NCI-H146 (cell line): ENCODE data around the gene CLN5.
"Not testable (repeated sequence)": the region's sequence is repeated elsewhere in the genome, so short reads cannot be mapped to it uniquely, and the experiment has no call there.

Source experiments
- DNase-seq: peaks from one replicate; lab custom pipeline; 2025; lab: John Stamatoyannopoulos, UW

Gene CLN5

GRCh38 chr13:76975863-76976262 lies 16.0 kb upstream of the CLN5 start:
- DNase-seq, result no peak

DNA sequence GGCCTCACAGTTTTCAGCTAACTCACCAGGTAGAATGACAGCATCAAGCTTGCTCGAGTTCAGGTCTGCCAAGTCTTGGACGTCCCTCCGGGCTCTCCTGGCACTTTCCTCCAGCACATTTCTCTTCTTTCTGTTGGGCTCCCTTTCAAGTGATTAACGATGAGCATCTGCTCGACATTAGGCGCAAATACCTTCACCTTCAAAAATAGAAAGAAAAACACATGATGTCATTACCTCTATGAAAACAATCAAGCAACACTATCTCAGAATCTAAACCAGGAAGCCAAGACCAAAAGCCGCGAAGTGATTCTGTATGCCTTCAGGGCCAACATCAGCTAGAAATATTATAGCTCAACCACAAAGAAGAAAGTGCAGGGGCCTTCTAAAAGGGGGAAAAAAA lies 15.4 kb upstream of the CLN5 start:
- DNase-seq, result peak; percentile 29

DNA sequence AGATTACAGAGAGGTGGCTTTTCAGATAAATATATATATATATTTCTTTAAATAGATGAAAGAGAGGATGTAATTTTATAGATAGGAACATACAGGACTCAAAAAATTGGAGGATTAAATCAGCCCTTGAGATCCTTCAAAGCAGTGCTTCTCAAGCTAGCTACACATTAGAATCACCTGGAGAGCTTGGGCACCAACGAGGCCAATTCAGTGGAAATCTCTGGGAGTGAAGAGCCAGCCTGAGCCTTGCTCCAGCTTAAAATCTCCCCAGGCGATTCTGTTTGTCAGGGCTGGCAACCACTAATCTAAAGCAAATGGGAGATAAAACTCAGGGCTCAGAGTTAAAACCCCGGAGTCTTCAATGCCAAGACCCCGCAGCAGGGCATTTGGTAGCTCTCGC lies 15.0 kb upstream of the CLN5 start:
- DNase-seq, result no peak

- peak; percentile 81 for DNase-seq
Observed at GRCh38 chr13:76980075-76980718, 11.7 kb upstream of the CLN5 start.

- DNase-seq, result no peak
Observed at GRCh38 chr13:76982061-76982460, 9.8 kb upstream of the CLN5 start.

DNA sequence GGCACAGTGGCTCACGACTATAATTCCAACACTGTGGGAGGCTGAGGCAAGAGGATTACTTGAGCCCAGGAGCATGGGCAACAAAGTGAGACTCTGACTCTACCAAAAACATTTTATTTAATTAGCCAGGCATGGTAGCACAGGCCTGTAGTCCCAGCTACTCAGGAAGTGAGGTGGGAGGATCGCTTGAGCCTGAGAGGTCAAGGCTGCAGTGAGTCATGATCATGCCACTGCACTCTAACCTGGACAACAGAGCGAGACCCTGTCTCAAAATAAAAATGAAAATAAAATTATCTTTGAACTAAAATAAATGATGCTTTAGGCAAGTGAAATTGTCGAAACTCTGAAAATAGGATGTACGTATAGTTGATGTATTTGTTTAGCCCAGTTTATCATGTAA lies 8.2 kb upstream of the CLN5 start:
- DNase-seq, result no peak

DNA sequence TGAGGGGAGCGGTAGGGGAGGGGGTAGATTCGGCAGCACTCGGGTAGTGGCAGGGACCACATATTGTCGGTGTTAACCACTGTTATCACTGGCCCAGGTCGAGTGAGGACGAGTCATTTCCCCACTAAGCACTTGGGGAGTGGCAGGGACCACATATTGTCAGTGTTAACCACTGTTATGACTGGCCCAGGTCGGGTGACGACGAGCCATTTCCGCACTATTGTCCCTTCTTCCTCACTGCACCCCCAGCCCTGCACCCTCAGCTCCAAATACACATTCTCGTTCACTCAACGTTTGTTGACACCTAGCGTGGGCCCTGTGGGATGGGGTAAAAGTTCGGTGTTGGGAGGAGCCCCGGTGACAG lies 467 bp upstream of the CLN5 start:
- peak; percentile 24 for DNase-seq

GRCh38 chr13:76992548-76993001 lies 694 bp downstream of the CLN5 start:
- peak; percentile 53 for DNase-seq

DNA sequence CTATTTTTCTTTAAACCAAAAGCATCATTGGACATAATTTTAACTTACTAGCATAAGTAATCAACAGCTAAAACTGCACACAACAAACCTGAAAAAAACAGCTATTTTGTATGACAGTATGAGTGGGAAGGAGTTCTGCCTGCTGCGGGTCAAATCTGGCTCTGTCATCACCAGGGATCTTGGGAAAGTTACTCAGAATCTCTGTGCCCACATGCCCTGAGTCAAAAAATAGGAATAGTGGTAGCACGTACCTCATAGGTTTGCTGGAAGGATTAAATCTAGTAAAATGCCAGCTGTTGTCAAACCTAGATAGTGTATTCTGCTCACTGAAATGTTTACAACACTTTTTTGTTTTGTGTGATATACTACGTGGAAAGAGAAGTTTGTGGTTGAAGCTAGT lies 1.1 kb downstream of the CLN5 start:
- no peak for DNase-seq

- DNase-seq, result no peak
Observed at GRCh38 chr13:76993473-76993872, 1.6 kb downstream of the CLN5 start.

DNA sequence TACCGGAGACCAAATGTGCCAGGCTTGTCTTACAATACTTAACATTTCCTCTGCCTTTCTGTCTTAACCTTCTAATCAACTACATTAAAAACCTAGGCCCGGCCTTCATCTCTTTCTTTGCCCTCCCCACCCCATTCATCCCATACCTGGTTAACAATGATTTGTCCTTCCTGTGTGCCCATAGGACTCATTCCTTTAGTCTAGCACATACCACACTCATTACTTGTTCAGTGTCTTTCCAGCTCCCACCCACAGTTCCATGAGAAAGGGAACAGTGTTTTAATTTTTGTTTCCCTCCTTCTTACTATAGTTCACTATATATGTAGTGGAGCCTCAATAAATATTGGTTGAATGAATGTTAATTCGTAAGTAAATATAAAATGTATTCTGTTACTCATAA lies 2.4 kb downstream of the CLN5 start:
- no peak for DNase-seq

DNA sequence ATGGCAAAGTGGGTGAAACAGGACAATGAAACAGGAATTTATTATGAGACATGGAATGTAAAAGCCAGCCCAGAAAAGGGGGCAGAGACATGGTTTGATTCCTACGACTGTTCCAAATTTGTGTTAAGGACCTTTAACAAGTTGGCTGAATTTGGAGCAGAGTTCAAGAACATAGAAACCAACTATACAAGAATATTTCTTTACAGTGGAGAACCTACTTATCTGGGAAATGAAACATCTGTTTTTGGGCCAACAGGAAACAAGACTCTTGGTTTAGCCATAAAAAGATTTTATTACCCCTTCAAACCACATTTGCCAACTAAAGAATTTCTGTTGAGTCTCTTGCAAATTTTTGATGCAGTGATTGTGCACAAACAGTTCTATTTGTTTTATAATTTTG lies 8.6 kb downstream of the CLN5 start:
- no peak for DNase-seq

DNA sequence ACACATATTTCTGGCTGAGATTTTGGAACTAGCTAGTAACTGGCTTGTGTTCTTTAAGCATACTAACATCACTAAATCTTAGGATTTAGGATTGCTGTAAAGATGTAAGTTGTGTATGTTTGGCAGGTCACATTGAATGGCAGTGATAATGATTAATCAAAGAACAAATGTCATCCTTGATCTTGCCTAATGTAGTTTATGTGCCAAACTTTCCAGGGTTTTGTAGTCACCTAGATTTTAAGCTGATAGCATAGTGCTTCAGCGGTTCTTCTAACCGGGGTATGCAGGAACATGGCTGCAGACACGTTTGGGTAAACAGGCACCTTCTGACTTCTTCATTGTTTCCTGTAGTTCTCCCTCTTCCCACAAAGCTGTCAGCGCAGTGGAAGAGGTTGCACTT lies 9.7 kb downstream of the CLN5 start:
- no peak for DNase-seq

DNA sequence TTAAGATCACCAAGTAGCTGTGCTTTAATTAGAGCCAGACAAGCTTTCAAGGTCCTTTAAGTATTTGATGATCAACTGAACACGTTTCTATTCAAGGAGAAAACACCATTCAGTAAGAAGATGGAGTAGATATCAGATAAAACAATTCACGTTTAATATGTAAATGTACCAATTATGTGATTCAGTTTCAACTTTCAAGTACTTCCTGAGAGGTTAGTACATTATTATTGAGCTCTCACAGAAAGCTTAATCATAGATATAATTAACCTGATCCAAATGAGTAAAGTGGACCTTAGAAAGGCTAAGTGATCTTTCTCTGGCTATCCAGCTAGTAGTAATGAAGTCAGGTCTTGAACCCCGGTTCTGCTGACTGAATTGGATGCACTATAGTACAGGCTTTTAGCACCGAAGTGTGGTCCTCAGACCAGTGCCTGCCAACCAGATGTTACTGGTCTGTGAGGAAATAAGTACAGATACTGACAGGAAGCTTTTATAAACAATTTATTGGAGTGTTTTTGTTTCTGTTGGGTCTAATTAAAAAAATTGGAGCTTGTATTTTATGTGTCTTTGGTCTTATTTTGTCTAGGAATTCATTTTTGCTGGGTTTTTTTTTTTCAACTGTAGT lies 10.2 kb downstream of the CLN5 start:
- DNase-seq, result no peak

GRCh38 chr13:77002590-77003190 lies 10.8 kb downstream of the CLN5 start:
- no peak for DNase-seq

- not testable (repeated sequence) for DNase-seq
Observed at GRCh38 chr13:77008337-77008736, 16.5 kb downstream of the CLN5 start.

GRCh38 chr13:77009011-77009410 lies 17.1 kb downstream of the CLN5 start:
- DNase-seq, result no peak

- not testable (repeated sequence) for DNase-seq
Observed at GRCh38 chr13:77009719-77010118, 17.8 kb downstream of the CLN5 start.

DNA sequence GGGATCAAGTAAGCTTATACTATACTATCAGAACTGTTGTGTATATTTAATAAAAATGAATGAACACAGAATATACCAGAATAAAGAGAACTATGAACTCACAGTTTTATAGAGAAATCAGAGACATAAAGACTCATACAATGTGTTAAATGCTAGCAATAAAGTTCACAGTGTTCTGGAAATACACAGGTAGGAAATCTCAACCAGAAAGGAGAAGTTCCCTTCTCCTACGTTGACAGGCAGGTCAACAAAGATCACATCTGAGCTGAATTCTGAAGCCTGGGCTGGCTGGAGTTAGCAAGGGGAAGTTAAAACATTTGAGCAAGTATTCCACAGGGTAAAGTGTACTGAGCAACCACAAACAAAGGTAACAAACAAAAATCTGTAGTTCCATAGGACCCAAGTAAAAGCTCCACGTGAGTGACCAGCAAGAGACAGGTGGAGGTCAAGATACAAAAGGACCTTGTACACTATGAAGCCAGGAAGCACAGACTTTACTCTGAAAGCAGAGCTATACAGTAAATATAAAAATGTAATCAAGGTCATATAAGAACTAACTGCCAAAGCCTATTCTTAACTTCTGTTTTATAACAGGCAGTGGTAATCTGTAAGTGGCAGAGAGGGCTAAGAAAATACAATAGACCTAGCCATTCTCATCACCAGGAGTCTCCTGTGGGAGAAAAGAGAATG lies 22.1 kb downstream of the CLN5 start:
- no peak for DNase-seq

GRCh38 chr13:77014906-77015685 lies 23.2 kb downstream of the CLN5 start:
- DNase-seq, result no peak

GRCh38 chr13:77016251-77016812 lies 24.5 kb downstream of the CLN5 start:
- DNase-seq, result no peak
